Nephron (organoid): ENCODE data around the gene RRP7A.
"Not testable (repeated sequence)": the region's sequence is repeated elsewhere in the genome, so short reads cannot be mapped to it uniquely, and the experiment has no call there.

Experiments used
- H3K27ac Mint-ChIP-seq, 3 experiments: 2 replicates each; pipeline ENCODE4 v1.8.0; 2020; ENCODE audit warnings: mixed read lengths in 3 of 3, mild to moderate bottlenecking in 2 of 3, moderate library complexity in 1 of 3
- H3K27me3 Mint-ChIP-seq: 2 replicates; pipeline ENCODE4 v1.8.0; 2021; ENCODE audit warnings: low read depth, mild to moderate bottlenecking, moderate library complexity, mixed read lengths
- H3K36me3 Mint-ChIP-seq: 2 replicates; pipeline ENCODE4 v1.8.0; 2020; ENCODE audit warnings: low read depth, mixed read lengths
- H3K4me1 Mint-ChIP-seq: 2 replicates; pipeline ENCODE4 v1.8.0; 2020; ENCODE audit warnings: mixed read lengths
- H3K4me3 Mint-ChIP-seq, 3 experiments: 2 replicates each; pipeline ENCODE4 v1.8.0; 2020; ENCODE audit warnings: mild to moderate bottlenecking in 3 of 3, mixed read lengths in 3 of 3, moderate library complexity in 2 of 3
- H3K9me3 Mint-ChIP-seq: 2 replicates; pipeline ENCODE4 v1.8.0; 2020; ENCODE audit warnings: mixed read lengths
- TF ChIP-seq, protein P1 (sequence below), 3 experiments: fragments of 200-600 bp; sonication (generic); IDR thresholded peaks; one replicate each; pipeline ENCODE4 v1.5.0; 2021; ENCODE audit warnings: antibody characterized with exemption in 3 of 3; ENCODE audit not compliant: unreplicated experiment in 3 of 3

The RRP7A gene

GRCh38 chr22:42521228-42521546, 1.6 kb upstream of the RRP7A start:
- peaks cover 18% of the 10 kb centered on the region for H3K4me1 Mint-ChIP-seq
- H3K4me3 Mint-ChIP-seq = peak overlapping the region; percentile 96 to 99 (median 98)
- TF ChIP-seq, protein P1, sequence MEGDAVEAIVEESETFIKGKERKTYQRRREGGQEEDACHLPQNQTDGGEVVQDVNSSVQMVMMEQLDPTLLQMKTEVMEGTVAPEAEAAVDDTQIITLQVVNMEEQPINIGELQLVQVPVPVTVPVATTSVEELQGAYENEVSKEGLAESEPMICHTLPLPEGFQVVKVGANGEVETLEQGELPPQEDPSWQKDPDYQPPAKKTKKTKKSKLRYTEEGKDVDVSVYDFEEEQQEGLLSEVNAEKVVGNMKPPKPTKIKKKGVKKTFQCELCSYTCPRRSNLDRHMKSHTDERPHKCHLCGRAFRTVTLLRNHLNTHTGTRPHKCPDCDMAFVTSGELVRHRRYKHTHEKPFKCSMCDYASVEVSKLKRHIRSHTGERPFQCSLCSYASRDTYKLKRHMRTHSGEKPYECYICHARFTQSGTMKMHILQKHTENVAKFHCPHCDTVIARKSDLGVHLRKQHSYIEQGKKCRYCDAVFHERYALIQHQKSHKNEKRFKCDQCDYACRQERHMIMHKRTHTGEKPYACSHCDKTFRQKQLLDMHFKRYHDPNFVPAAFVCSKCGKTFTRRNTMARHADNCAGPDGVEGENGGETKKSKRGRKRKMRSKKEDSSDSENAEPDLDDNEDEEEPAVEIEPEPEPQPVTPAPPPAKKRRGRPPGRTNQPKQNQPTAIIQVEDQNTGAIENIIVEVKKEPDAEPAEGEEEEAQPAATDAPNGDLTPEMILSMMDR (IDR thresholded peaks at IDR 0.05; ENCODE audit: unreplicated experiment in 3 of 3) = no peak
- H3K27ac Mint-ChIP-seq = no peak overlapping the region
- no peaks in the 10 kb centered on the region for H3K9me3 Mint-ChIP-seq
- peaks cover 4% of the 10 kb centered on the region for H3K27me3 Mint-ChIP-seq
- peaks cover 6% of the 10 kb centered on the region for H3K36me3 Mint-ChIP-seq

- H3K9me3 Mint-ChIP-seq, H3K27me3 Mint-ChIP-seq: not testable (repeated sequence)
- peak overlapping the region; percentile 98 to 100 (median 99) for H3K4me3 Mint-ChIP-seq
- peaks cover 18% of the 10 kb centered on the region for H3K4me1 Mint-ChIP-seq
- peaks cover 12% of the 10 kb centered on the region for H3K36me3 Mint-ChIP-seq
- peak overlapping the region in 2 of 3 experiments; percentile 57 to 84 for H3K27ac Mint-ChIP-seq
Measured at GRCh38 chr22:42518638-42519524, 715 bp downstream of the RRP7A start.

DNA sequence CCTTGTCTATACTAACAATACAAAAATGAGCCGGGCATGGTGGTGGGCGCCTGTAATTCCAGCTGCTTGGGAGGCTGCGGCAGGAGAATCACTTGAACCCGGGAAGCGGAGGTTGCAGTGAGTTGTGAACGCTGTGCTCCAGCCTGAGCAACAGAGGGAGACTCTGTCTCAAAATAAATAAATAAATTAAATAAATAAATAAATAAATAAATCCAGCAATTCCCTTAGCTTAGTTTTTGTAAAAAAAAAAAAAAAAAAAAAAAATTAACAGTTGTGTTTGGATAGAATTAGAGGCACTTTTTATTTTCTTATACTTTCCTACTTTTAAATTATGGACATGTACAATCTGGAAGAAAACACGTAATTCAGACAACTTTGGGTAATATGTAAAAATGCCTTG, 2.5 kb downstream of the RRP7A start:
- not testable (repeated sequence) for H3K27ac Mint-ChIP-seq, H3K27me3 Mint-ChIP-seq, H3K9me3 Mint-ChIP-seq
- Mint-ChIP-seq H3K4me3 (peak overlapping the region in 2 of 3 experiments; percentile 13 to 53), H3K4me1 (peaks cover 23% of the 10 kb centered on the region), H3K36me3 (peaks cover 16% of the 10 kb centered on the region)

- no peaks in the 10 kb centered on the region for H3K9me3 Mint-ChIP-seq
- peaks cover 18% of the 10 kb centered on the region for H3K4me1 Mint-ChIP-seq
- H3K27me3 Mint-ChIP-seq = no peaks in the 10 kb centered on the region
- peaks cover 21% of the 10 kb centered on the region for H3K36me3 Mint-ChIP-seq
- no peak overlapping the region for H3K27ac Mint-ChIP-seq
- H3K4me3 Mint-ChIP-seq = no peak overlapping the region
- TF ChIP-seq, protein P1 (IDR thresholded peaks at IDR 0.05; ENCODE audit: unreplicated experiment in 3 of 3) = no peak
Measured at GRCh38 chr22:42515896-42516295, 3.7 kb downstream of the RRP7A start.

DNA sequence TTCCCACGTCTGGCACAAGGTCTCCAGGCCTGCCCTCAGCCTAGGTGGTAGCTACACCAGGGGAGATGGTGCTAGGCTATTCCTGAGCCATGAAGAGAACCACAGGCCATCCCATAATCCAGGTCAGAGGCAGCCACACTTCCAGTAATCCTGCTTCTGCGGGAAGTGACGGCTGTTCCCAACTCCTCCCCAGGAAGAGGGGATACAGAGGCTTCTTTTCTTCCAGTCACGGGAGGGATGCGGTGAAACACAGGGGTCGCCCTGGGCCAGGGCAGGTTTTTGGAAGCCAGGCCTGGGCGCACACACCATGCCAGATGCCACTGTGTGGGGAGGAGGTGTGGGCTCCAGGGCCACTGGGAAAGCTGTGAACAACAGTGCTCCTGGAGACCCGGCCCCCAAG, 4.3 kb downstream of the RRP7A start:
- peaks cover 24% of the 10 kb centered on the region for H3K36me3 Mint-ChIP-seq
- H3K4me1 Mint-ChIP-seq = peaks cover 16% of the 10 kb centered on the region
- not testable (repeated sequence) for H3K27me3 Mint-ChIP-seq, H3K4me3 Mint-ChIP-seq, H3K9me3 Mint-ChIP-seq, H3K27ac Mint-ChIP-seq

- not testable (repeated sequence) for H3K4me1 Mint-ChIP-seq, H3K27ac Mint-ChIP-seq, H3K27me3 Mint-ChIP-seq, H3K4me3 Mint-ChIP-seq, H3K9me3 Mint-ChIP-seq
- H3K36me3 Mint-ChIP-seq = peaks cover 24% of the 10 kb centered on the region
Measured at GRCh38 chr22:42514331-42514730, 5.3 kb downstream of the RRP7A start.

GRCh38 chr22:42512273-42512990, 7.2 kb downstream of the RRP7A start:
- not testable (repeated sequence) for H3K4me1 Mint-ChIP-seq, H3K27me3 Mint-ChIP-seq, H3K9me3 Mint-ChIP-seq
- TF ChIP-seq, protein P1 (IDR thresholded peaks at IDR 0.05; ENCODE audit: unreplicated experiment in 3 of 3) = peak; percentile 29 to 60 (median 56)
- peaks cover 21% of the 10 kb centered on the region for H3K36me3 Mint-ChIP-seq
- peak overlapping the region; percentile 30 to 64 (median 47) for H3K4me3 Mint-ChIP-seq
- H3K27ac Mint-ChIP-seq = peak overlapping the region; percentile 77 to 91 (median 77)
